ENCODE measurements around the gene SLC10A7. TPM values are rescaled to one million over a fixed set of nuclear protein-coding genes. Genes with fewer than 3 reads are reported as not detected.

Gene SLC10A7
- total and polyA plus RNA-seq, 4 donors, result 3.7 to 18.7 (median 7.6) TPM

GRCh38 chr4:146498291-146498690 is 23.4 kb downstream of the SLC10A7 start:
- TF ChIP-seq NR2F2 (IDR thresholded peaks at IDR 0.05) (no peak), RXRA (IDR thresholded peaks at IDR 0.05) (no peak), HNF4A (conservative IDR thresholded peaks at IDR 0.05) (no peak), MAX (IDR thresholded peaks at IDR 0.05) (no peak), TAF1 (conservative IDR thresholded peaks at IDR 0.05) (no peak), SP1 (IDR thresholded peaks at IDR 0.05) (no peak), CTCF (IDR thresholded peaks at IDR 0.05; ENCODE audit: low read depth, low read length, missing input control) (no peak), EGR1 (IDR thresholded peaks at IDR 0.05; ENCODE audit: low read depth in 2 of 2) (no peak), GABPA (IDR thresholded peaks at IDR 0.05 in 1 of 2, conservative IDR thresholded peaks at IDR 0.05 in 1 of 2) (no peak), FOXA1 (IDR thresholded peaks at IDR 0.05) (no peak), RAD21 (IDR thresholded peaks at IDR 0.05) (no peak), YY1 (IDR thresholded peaks at IDR 0.05) (no peak)
- no peak overlapping the region for H3K27ac ChIP-seq (ENCODE audit: low read depth in 1 of 2, low read length in 2 of 2)
- 95% methylated on average over 4 of the region's 4 CpGs for WGBS
- no peak overlapping the region for H3K9ac ChIP-seq (ENCODE audit: low read depth in 1 of 2, low read length in 2 of 2)
- no peak overlapping the region for H3K4me3 ChIP-seq (ENCODE audit: low read depth in 1 of 3, low read length in 3 of 3)
- no peaks in the 10 kb centered on the region for H3K27me3 ChIP-seq (ENCODE audit: control insufficient read depth in 4 of 4, insufficient read depth in 4 of 4, low read length in 3 of 4)
- H3K9me3 ChIP-seq (ENCODE audit: control insufficient read depth in 4 of 4, low read length in 3 of 4), result no peaks in the 10 kb centered on the region
- H3K36me3 ChIP-seq (ENCODE audit: control insufficient read depth in 4 of 4, insufficient read depth in 3 of 4, low read depth in 1 of 4, low read length in 3 of 4), result peaks cover 0 to 10% (median 6%) of the 10 kb centered on the region in 4 donors
- DNase-seq (ENCODE audit: low spot score), result no peak
- no peaks in the 10 kb centered on the region for H3K4me1 ChIP-seq (ENCODE audit: control insufficient read depth in 4 of 4, insufficient read depth in 4 of 4, low read length in 3 of 4)

- no peak overlapping the region for H3K27ac ChIP-seq (ENCODE audit: low read depth in 1 of 2, low read length in 2 of 2)
- no peaks in the 10 kb centered on the region for H3K9me3 ChIP-seq (ENCODE audit: control insufficient read depth in 4 of 4, low read length in 3 of 4)
- no peak for DNase-seq (ENCODE audit: low spot score)
- no peaks in the 10 kb centered on the region for H3K36me3 ChIP-seq (ENCODE audit: control insufficient read depth in 4 of 4, insufficient read depth in 3 of 4, low read depth in 1 of 4, low read length in 3 of 4)
- H3K4me3 ChIP-seq (ENCODE audit: low read depth in 1 of 3, low read length in 3 of 3), result no peak overlapping the region
- TF ChIP-seq SP1 (IDR thresholded peaks at IDR 0.05), result no peak
- no peak for TF ChIP-seq FOXA1 (IDR thresholded peaks at IDR 0.05)
- WGBS, result 97% methylated on average over 1 of the region's 1 CpG
- H3K4me1 ChIP-seq (ENCODE audit: control insufficient read depth in 4 of 4, insufficient read depth in 4 of 4, low read length in 3 of 4), result no peaks in the 10 kb centered on the region
- H3K9ac ChIP-seq (ENCODE audit: low read depth in 1 of 2, low read length in 2 of 2), result no peak overlapping the region
- no peaks in the 10 kb centered on the region for H3K27me3 ChIP-seq (ENCODE audit: control insufficient read depth in 4 of 4, insufficient read depth in 4 of 4, low read length in 3 of 4)
Measured at GRCh38 chr4:146495269-146495668, 26.5 kb downstream of the SLC10A7 start.

GRCh38 chr4:146494143-146494542 is 27.6 kb downstream of the SLC10A7 start:
- no peak for DNase-seq (ENCODE audit: low spot score)
- no peaks in the 10 kb centered on the region for H3K27me3 ChIP-seq (ENCODE audit: control insufficient read depth in 4 of 4, insufficient read depth in 4 of 4, low read length in 3 of 4)
- no peak overlapping the region for H3K27ac ChIP-seq (ENCODE audit: low read depth in 1 of 2, low read length in 2 of 2)
- no peak for TF ChIP-seq HNF4A (conservative IDR thresholded peaks at IDR 0.05)
- no peak for TF ChIP-seq HNF4G (IDR thresholded peaks at IDR 0.05)
- no peak for TF ChIP-seq TAF1 (conservative IDR thresholded peaks at IDR 0.05)
- no peak for TF ChIP-seq CTCF (IDR thresholded peaks at IDR 0.05; ENCODE audit: low read depth, low read length, missing input control)
- TF ChIP-seq FOXA1 (IDR thresholded peaks at IDR 0.05), result no peak
- TF ChIP-seq RXRA (IDR thresholded peaks at IDR 0.05), result no peak
- TF ChIP-seq GABPA (IDR thresholded peaks at IDR 0.05 in 1 of 2, conservative IDR thresholded peaks at IDR 0.05 in 1 of 2), result no peak
- no peak for TF ChIP-seq NR2F2 (IDR thresholded peaks at IDR 0.05)
- no peak for TF ChIP-seq ZBTB33 (IDR thresholded peaks at IDR 0.05)
- no peak for TF ChIP-seq ATF3 (IDR thresholded peaks at IDR 0.05)
- no peak for TF ChIP-seq YY1 (IDR thresholded peaks at IDR 0.05)
- no peak for TF ChIP-seq SP1 (IDR thresholded peaks at IDR 0.05)
- TF ChIP-seq EGR1 (IDR thresholded peaks at IDR 0.05; ENCODE audit: low read depth in 2 of 2), result no peak
- no peak for TF ChIP-seq JUND (IDR thresholded peaks at IDR 0.05)
- TF ChIP-seq MAX (IDR thresholded peaks at IDR 0.05), result no peak
- no peak overlapping the region for H3K4me3 ChIP-seq (ENCODE audit: low read depth in 1 of 3, low read length in 3 of 3)
- no peak overlapping the region for H3K9ac ChIP-seq (ENCODE audit: low read depth in 1 of 2, low read length in 2 of 2)
- WGBS, result 98% methylated on average over 6 of the region's 6 CpGs
- no peaks in the 10 kb centered on the region for H3K9me3 ChIP-seq (ENCODE audit: control insufficient read depth in 4 of 4, low read length in 3 of 4)
- H3K36me3 ChIP-seq (ENCODE audit: control insufficient read depth in 4 of 4, insufficient read depth in 3 of 4, low read depth in 1 of 4, low read length in 3 of 4), result no peaks in the 10 kb centered on the region
- no peaks in the 10 kb centered on the region for H3K4me1 ChIP-seq (ENCODE audit: control insufficient read depth in 4 of 4, insufficient read depth in 4 of 4, low read length in 3 of 4)
